Caco-2 (cell line): ENCODE results near the gene TMPRSS6. TPM values are rescaled to one million over a fixed set of nuclear protein-coding genes. Genes with fewer than 3 reads are reported as not detected.

Source experiments
- BruUV-seq: library from RNA; stranded (reverse); fragments of 400-500 nt; replicated peaks from 2 replicates; lab custom pipeline; 2021; lab: Mats Ljungman, UMichigan
- CTCF ChIA-PET: fragments of 300-600 bp; sonication (Branson Sonifier 250); formaldehyde crosslinking; loops from one replicate; lab custom pipeline; 2022; ENCODE audit warnings: antibody characterized with exemption; lab: Charles Lee
- POLR2A ChIA-PET: fragments of 300-600 bp; sonication (Branson Sonifier 250); formaldehyde crosslinking; loops from one replicate; lab custom pipeline; 2022; ENCODE audit warnings: antibody characterized with exemption; lab: Charles Lee
- DNase-seq, 2 experiments: peaks; one replicate each; pipeline versions ENCODE4 v3.0.0 to v3.0.0-alpha.2; 2020 to 2022
- H3K27me3 ChIP-seq: replicated peaks from 2 replicates; pipeline ENCODE4 v1.6.0; 2011; ENCODE audit warnings: low read length; ENCODE audit not compliant: control insufficient read depth, insufficient read depth
- H3K36me3 ChIP-seq: 2 replicates; pipeline ENCODE4 v1.5.1; 2011; ENCODE audit warnings: low read length; ENCODE audit not compliant: control insufficient read depth, insufficient read depth
- H3K4me1 ChIP-seq: fragments of 250-450 bp; sonication (Bioruptor Pico); 2 replicates; pipeline ENCODE4 v1.5.1; 2020; ENCODE audit warnings: mild to moderate bottlenecking
- H3K4me3 ChIP-seq: 2 replicates; pipeline ENCODE4 v1.5.1; 2011; ENCODE audit warnings: low read depth, mild to moderate bottlenecking, control low read depth, low read length
- H3K9me3 ChIP-seq: fragments of 250-450 bp; sonication (Bioruptor Pico); 2 replicates; pipeline ENCODE4 v1.5.1; 2020; ENCODE audit warnings: mild to moderate bottlenecking, moderate library complexity
- H3K27ac Mint-ChIP-seq: one replicate; pipeline ENCODE4 v1.8.0; 2022; ENCODE audit warnings: mixed read lengths; ENCODE audit not compliant: unreplicated experiment
- H3K27me3 Mint-ChIP-seq: one replicate; pipeline ENCODE4 v1.8.0; 2022; ENCODE audit warnings: mixed read lengths; ENCODE audit not compliant: insufficient read depth, unreplicated experiment
- H3K36me3 Mint-ChIP-seq: one replicate; pipeline ENCODE4 v1.8.0; 2022; ENCODE audit warnings: mild to moderate bottlenecking, mixed read lengths; ENCODE audit not compliant: insufficient read depth, unreplicated experiment
- H3K4me1 Mint-ChIP-seq: one replicate; pipeline ENCODE4 v1.8.0; 2022; ENCODE audit warnings: low read depth, mixed read lengths; ENCODE audit not compliant: unreplicated experiment
- H3K4me3 Mint-ChIP-seq: one replicate; pipeline ENCODE4 v1.8.0; 2022; ENCODE audit warnings: mild to moderate bottlenecking, moderate library complexity, mixed read lengths; ENCODE audit not compliant: unreplicated experiment
- H3K9me3 Mint-ChIP-seq: one replicate; pipeline ENCODE4 v1.8.0; 2022; ENCODE audit warnings: mixed read lengths; ENCODE audit not compliant: unreplicated experiment
- intact Hi-C: fragments of 100-400 bp; cut with micrococcal nuclease; formaldehyde crosslinking; loops from one replicate; pipeline ENCODE4 v1.10.0; 2022; ENCODE audit not compliant: unreplicated experiment
- total RNA-seq: library from RNA; stranded (reverse); gene quantifications from 2 replicates; pipeline ENCODE4 v1.2.3, GENCODE V29; 2022
- TF ChIP-seq, protein P1 (sequence below), 2 experiments: fragments of 200-600 bp in 1 of 2; IDR thresholded peaks; 1 replicate in 1 of 2; 2 replicates in 1 of 2; pipeline versions ENCODE4 v1.5.1 to v1.8.0; 2011 to 2022; ENCODE audit warnings: antibody characterized with exemption in 1 of 2, control low read depth in 1 of 2, inconsistent platforms in 1 of 2, low read depth in 1 of 2, low read length in 1 of 2, mild to moderate bottlenecking in 1 of 2, moderate library complexity in 1 of 2; ENCODE audit not compliant: insufficient read depth in 1 of 2, severe bottlenecking in 1 of 2, unreplicated experiment in 1 of 2

Gene TMPRSS6
- total RNA-seq, 1 experiment from 2014 or later, result 1.6 TPM

GRCh38 chr22:37062702-37063381 is 46.7 kb downstream of the TMPRSS6 start:
- TSS peak; percentile 18 for BruUV-seq
- POLR2A ChIA-PET, result no interaction called here
- no peak overlapping the region for H3K27ac Mint-ChIP-seq

DNA sequence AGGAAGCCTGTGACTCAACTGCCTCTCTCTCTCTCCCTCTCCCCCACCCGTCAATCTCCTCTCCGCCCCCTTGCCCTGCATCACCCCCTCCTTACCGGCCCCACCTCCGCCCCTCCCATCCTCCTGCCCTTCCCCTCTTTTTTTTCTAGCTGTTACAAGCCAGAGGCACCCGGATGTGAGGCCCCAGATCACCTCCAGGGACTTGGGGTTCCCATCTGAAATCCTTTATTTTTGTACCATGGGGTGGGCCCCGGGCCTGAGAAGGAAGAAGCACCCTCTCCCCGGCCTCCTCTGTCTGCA is 47.2 kb downstream of the TMPRSS6 start:
- Mint-ChIP-seq H3K27ac (no peak overlapping the region), H3K4me3 (no peak overlapping the region), H3K27me3 (no peaks in the 10 kb centered on the region), H3K9me3 (no peaks in the 10 kb centered on the region), H3K4me1 (no peaks in the 10 kb centered on the region), H3K36me3 (no peaks in the 10 kb centered on the region)
- Histone ChIP-seq H3K4me3 (no peak overlapping the region), H3K4me1 (peaks cover 6% of the 10 kb centered on the region; the same call in 1 of the 2 replicates), H3K36me3 (no peaks in the 10 kb centered on the region), H3K9me3 (no peaks in the 10 kb centered on the region), H3K27me3 (no peaks in the 10 kb centered on the region)
- CTCF ChIA-PET, result no interaction called here
- BruUV-seq, result no TSS peak
- intact Hi-C loops, result no loop called here
- DNase-seq, result no peak
- POLR2A ChIA-PET, result no interaction called here
- TF ChIP-seq, protein P1, sequence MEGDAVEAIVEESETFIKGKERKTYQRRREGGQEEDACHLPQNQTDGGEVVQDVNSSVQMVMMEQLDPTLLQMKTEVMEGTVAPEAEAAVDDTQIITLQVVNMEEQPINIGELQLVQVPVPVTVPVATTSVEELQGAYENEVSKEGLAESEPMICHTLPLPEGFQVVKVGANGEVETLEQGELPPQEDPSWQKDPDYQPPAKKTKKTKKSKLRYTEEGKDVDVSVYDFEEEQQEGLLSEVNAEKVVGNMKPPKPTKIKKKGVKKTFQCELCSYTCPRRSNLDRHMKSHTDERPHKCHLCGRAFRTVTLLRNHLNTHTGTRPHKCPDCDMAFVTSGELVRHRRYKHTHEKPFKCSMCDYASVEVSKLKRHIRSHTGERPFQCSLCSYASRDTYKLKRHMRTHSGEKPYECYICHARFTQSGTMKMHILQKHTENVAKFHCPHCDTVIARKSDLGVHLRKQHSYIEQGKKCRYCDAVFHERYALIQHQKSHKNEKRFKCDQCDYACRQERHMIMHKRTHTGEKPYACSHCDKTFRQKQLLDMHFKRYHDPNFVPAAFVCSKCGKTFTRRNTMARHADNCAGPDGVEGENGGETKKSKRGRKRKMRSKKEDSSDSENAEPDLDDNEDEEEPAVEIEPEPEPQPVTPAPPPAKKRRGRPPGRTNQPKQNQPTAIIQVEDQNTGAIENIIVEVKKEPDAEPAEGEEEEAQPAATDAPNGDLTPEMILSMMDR (IDR thresholded peaks at IDR 0.05; ENCODE audit: insufficient read depth in 1 of 2, low read depth in 1 of 2, low read length in 1 of 2, severe bottlenecking in 1 of 2, unreplicated experiment in 1 of 2), result no peak

More at GRCh38 chr22:37062702-37063381, 46.7 kb downstream of the TMPRSS6 start:
- DNase-seq, result no peak
- H3K27me3 ChIP-seq, result no peaks in the 10 kb centered on the region
- H3K9me3 Mint-ChIP-seq, result no peaks in the 10 kb centered on the region
- no peaks in the 10 kb centered on the region for H3K36me3 ChIP-seq
- peaks cover 6% of the 10 kb centered on the region; the same call in 1 of the 2 replicates for H3K4me1 ChIP-seq
- CTCF ChIA-PET, result no interaction called here
- H3K27me3 Mint-ChIP-seq, result no peaks in the 10 kb centered on the region
- H3K4me3 ChIP-seq, result no peak overlapping the region
- no peaks in the 10 kb centered on the region for H3K9me3 ChIP-seq
- H3K36me3 Mint-ChIP-seq, result no peaks in the 10 kb centered on the region
- no peaks in the 10 kb centered on the region for H3K4me1 Mint-ChIP-seq
- no peak overlapping the region for H3K4me3 Mint-ChIP-seq
- TF ChIP-seq, protein P1 (IDR thresholded peaks at IDR 0.05; ENCODE audit: insufficient read depth in 1 of 2, low read depth in 1 of 2, low read length in 1 of 2, severe bottlenecking in 1 of 2, unreplicated experiment in 1 of 2), result no peak
- intact Hi-C loops, result no loop called here

DNA sequence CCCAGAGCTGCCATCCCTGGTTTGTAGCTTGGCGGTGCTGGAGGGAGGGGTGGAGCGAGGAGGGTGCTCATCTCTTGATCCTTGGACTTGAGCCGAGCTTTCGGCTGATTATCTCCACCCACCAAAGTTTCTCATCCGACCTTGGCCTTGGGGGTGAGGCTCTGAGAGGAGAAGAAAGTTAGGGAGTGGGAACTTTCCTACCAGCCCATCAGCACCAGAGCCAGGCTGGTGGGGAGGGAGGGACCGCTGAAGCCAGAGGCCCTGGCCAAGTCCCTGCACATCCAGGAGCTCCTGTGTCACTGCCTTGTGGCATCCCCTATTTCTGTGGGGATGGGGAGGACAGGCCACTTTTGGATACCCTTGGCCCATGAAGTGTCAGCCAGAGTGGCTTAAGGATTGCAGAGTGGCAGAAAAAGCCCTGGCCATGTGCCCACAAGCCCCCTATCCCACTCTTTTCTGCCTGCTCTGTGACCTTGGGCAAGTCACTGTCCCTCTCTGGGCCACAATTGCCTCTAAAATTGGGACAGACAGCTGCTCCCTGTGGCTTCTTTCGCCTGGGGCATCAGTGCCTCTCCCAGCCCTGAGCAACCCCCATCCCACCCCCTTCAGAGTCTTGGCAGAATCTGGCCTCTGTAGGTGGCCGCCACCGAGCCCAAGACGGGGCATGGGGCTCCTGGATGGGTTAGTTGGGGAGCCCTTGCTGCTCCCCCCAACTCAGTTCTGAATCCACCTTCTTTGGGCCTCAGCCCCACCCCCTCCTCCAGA is 47.7 kb downstream of the TMPRSS6 start:
- Histone ChIP-seq H3K9me3 (no peaks in the 10 kb centered on the region), H3K4me3 (no peak overlapping the region), H3K4me1 (peaks cover 6% of the 10 kb centered on the region; the same call in 1 of the 2 replicates), H3K27me3 (no peaks in the 10 kb centered on the region), H3K36me3 (no peaks in the 10 kb centered on the region)
- ChIA-PET POLR2A (no interaction called here), CTCF (no interaction called here)
- Mint-ChIP-seq H3K27me3 (no peaks in the 10 kb centered on the region), H3K4me1 (no peaks in the 10 kb centered on the region), H3K4me3 (no peak overlapping the region), H3K9me3 (no peaks in the 10 kb centered on the region), H3K36me3 (no peaks in the 10 kb centered on the region), H3K27ac (no peak overlapping the region)
- TF ChIP-seq, protein P1 (IDR thresholded peaks at IDR 0.05; ENCODE audit: insufficient read depth in 1 of 2, low read depth in 1 of 2, low read length in 1 of 2, severe bottlenecking in 1 of 2, unreplicated experiment in 1 of 2), result no peak
- no TSS peak for BruUV-seq
- no peak for DNase-seq
- intact Hi-C loops, result no loop called here
